ENCODE data around the gene SIRPA. TPM values are rescaled to one million over a fixed set of nuclear protein-coding genes. Genes with fewer than 3 reads are reported as not detected.

SIRPA gene
- total RNA-seq, 1 experiment from 2014 or later, result 6.0 TPM

DNA sequence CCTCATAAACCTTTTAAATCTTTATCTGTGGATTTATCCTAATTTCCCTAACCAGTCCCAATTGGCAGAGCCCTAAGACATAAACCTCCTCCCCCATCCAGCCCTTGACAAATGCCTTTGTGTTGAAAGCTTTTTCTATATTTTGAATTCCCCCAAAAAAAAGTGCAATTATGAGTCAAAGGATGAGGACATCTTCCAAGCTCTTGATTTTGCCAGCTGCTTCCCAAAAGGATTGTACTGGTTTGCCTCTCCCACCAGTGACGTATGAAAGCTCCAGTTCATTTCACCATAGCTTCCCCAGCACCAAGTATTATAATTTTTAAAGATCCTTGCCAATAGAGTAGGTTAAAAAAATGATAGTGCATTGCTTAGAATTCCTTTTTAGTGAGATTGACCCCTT lies 38.9 kb downstream of the SIRPA start:
- Histone ChIP-seq H3K9ac (ENCODE audit: extremely low read depth, insufficient read length, low read length) (no peak overlapping the region), H3K4me2 (ENCODE audit: insufficient read depth, insufficient read length, low read length) (no peak overlapping the region), H3K23me2 (ENCODE audit: insufficient read length, low read depth, low read length, poor library complexity, severe bottlenecking) (no peaks in the 10 kb centered on the region), H3K79me1 (ENCODE audit: insufficient read depth, low read depth, low read length, poor library complexity, severe bottlenecking) (no peaks in the 10 kb centered on the region), H3K27me3 (ENCODE audit: insufficient read depth, low read length) (no peaks in the 10 kb centered on the region), H4K5ac (ENCODE audit: insufficient read length, low read depth, low read length) (no peak overlapping the region), H2AK5ac (ENCODE audit: insufficient read length, low read length) (no peak overlapping the region), H3K18ac (ENCODE audit: insufficient read length, low read depth, low read length) (no peak overlapping the region), H3K79me2 (ENCODE audit: insufficient read depth, low read length) (no peaks in the 10 kb centered on the region), H3K56ac (ENCODE audit: insufficient read length, low read depth, low read length) (no peak overlapping the region), H2BK20ac (ENCODE audit: low read depth, low read length, poor library complexity, severe bottlenecking) (no peak overlapping the region), H2AFZ (ENCODE audit: low read length) (no peak overlapping the region), H3K14ac (ENCODE audit: insufficient read depth, low read length) (no peak overlapping the region), H4K20me1 (ENCODE audit: control insufficient read depth, insufficient read depth, insufficient read length) (no peaks in the 10 kb centered on the region), H3K4me1 (ENCODE audit: insufficient read depth, low read length) (no peaks in the 10 kb centered on the region), H2BK15ac (ENCODE audit: low read depth, low read length) (no peak overlapping the region), H3K4ac (ENCODE audit: low read depth, low read length) (no peak overlapping the region), H2BK12ac (ENCODE audit: insufficient read length, low read depth, low read length) (no peak overlapping the region), H4K91ac (ENCODE audit: insufficient read length, low read depth, low read length) (no peak overlapping the region), H3K27ac (ENCODE audit: insufficient read length, low read depth, low read length) (no peak overlapping the region), H4K8ac (replicated peaks; ENCODE audit: insufficient read length, low read depth, low read length) (no peak overlapping the region), H2BK5ac (ENCODE audit: insufficient read length, low read length) (no peak overlapping the region), H3T11ph (ENCODE audit: low read length) (no peak overlapping the region), H3K23ac (ENCODE audit: insufficient read length, low read depth, low read length) (no peak overlapping the region), H3K9me3 (ENCODE audit: control insufficient read depth, low read depth, low read length) (no peaks in the 10 kb centered on the region), H2BK120ac (ENCODE audit: low read depth, low read length, poor library complexity, severe bottlenecking) (no peak overlapping the region)
- Mint-ChIP-seq H3K9me3 (no peaks in the 10 kb centered on the region; a peak in 1 of 5 replicates), H3K27me3 (ENCODE audit: low read depth) (peaks cover 4% of the 10 kb centered on the region), H3K36me3 (ENCODE audit: insufficient read depth in 1 of 3, low read depth in 3 of 3) (peaks cover 2 to 10% (median 6%) of the 10 kb centered on the region in 3 experiments; a peak in 5 of 7 replicates), H3K27ac (no peak overlapping the region), H3K4me1 (peaks cover 10 to 15% of the 10 kb centered on the region in 2 experiments), H3K4me3 (no peak overlapping the region)
- TF ChIP-seq, protein P1, sequence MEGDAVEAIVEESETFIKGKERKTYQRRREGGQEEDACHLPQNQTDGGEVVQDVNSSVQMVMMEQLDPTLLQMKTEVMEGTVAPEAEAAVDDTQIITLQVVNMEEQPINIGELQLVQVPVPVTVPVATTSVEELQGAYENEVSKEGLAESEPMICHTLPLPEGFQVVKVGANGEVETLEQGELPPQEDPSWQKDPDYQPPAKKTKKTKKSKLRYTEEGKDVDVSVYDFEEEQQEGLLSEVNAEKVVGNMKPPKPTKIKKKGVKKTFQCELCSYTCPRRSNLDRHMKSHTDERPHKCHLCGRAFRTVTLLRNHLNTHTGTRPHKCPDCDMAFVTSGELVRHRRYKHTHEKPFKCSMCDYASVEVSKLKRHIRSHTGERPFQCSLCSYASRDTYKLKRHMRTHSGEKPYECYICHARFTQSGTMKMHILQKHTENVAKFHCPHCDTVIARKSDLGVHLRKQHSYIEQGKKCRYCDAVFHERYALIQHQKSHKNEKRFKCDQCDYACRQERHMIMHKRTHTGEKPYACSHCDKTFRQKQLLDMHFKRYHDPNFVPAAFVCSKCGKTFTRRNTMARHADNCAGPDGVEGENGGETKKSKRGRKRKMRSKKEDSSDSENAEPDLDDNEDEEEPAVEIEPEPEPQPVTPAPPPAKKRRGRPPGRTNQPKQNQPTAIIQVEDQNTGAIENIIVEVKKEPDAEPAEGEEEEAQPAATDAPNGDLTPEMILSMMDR (conservative IDR thresholded peaks at IDR 0.05), result no peak
- no CpG with 5 or more reads among the region's 1 CpG for WGBS (ENCODE audit: extremely low coverage, insufficient read length, low lambda C conversion rate)
- no peak for DNase-seq

Data from H9 (cell line).